Effector CD4-positive, alpha-beta T cell (primary cell): ENCODE measurements around the gene H2BW1. TPM values are rescaled to one million over a fixed set of nuclear protein-coding genes. Genes with fewer than 3 reads are reported as not detected.
"Not testable (repeated sequence)": the region's sequence is repeated elsewhere in the genome, so short reads cannot be mapped to it uniquely, and the experiment has no call there.

Experiments
- DNase-seq: peaks from one replicate; pipeline ENCODE4 v3.0.0-alpha.2; 2020
- total RNA-seq: gene quantifications from one replicate; lab custom pipeline; 2026; lab: John Stamatoyannopoulos, UW

Gene H2BW1, protein sequence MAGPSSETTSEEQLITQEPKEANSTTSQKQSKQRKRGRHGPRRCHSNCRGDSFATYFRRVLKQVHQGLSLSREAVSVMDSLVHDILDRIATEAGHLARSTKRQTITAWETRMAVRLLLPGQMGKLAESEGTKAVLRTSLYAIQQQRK
- total RNA-seq = not detected

DNA sequence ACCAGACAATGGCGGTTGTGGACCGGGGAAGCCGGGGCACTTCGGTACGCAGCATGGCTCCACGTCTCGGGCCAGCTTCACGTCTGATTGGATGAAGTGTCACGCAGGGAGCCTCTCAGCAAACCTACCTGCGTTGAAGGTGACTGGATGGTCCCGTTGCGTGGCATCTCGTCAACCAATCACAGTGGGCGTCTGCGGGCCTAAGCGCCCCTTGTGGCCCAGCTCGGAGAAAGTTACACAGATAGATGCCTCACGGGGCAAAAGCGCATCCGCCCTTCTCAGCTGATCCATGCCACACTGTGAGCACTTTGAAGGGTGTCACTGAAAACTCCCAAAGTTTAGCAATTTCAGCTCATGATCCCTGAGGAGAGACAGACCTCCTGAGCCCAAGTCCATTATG lies at the start of gene H2BW1:
Gene H2BW1, minus strand, starts transcription at position 103 of the 400 bp plus-strand sequence. CDS start 132 bp downstream, outside the sequence.
- no peak for DNase-seq

DNA sequence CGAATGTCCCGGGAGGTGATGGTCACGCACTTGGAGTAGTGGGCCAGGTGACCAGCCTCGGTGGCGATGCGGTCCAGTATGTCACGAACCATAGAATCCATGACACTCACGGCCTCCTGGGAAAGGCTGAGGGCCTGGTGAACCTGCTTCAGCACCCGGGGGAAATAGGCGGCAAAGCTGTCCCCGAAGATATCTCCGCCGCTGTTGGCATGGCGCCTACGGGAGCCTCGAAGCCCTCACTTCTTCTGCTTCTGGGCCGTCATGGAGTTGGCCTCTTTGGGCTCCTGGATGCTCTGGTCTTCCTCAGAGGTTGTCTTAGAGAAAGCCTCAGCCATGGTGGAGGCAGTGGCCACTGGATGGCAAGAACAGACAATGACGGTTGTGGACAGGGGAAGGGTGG lies 49.1 kb upstream of the H2BW1 start:
- DNase-seq = not testable (repeated sequence)

DNA sequence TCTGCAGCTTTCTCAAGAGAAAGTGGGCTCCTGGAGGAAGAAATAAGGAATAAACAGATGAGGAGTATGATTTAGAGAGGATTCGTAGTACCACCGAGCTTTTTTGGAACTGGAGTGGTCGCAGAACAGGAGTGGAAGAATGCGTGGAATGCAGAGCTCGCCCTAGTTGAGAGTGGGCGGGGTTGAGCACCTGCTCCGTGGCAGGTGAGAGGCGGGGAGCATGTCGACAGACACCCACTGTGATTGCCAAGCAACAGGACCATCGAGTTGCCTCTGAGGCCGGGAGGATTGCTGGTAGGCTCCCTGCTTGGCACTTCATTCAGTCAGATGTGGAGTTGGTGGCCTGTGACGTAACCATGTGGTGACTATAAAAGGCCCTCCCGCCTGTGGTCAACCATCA lies 41.4 kb upstream of the H2BW1 start:
- not testable (repeated sequence) for DNase-seq

DNA sequence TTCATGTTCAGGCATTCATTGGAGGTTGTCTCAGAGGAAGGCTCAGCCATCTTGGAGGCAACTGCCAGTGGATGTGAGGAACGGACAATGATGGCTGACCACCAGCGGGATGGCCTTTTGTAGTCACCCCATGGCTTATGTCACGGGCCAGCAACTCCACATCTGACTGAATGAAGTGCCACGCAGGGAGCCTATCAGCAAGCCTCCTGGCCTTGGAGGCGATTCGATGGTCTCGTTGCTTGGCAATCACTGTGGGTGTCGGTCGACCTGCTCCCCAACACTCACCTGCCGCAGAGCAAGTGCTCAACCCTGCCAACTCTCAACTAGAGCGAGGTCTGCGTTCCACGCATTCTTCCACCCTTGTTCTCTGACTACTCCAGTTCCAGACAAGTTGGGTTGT lies 33.7 kb upstream of the H2BW1 start:
- no peak for DNase-seq

DNA sequence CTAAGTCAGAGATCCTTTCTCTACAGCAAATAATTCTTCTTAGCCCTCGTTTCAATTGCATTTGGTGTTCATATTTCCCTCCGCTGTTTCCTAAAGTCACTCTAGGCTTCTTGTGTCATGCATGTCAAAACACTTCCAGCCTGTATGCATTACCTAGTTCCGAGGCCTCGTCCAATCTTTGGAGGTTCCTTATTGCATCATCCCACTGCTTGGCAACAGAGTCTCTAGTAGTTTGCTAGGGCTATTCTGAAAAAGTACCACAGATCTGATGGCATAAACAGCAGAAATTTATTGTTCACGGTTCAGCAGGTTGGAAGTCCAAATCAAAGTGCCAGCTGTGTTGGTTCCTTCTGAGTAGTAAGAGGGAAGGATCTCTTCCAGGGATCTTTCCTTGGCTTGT lies 32.1 kb upstream of the H2BW1 start:
- DNase-seq = no peak

DNA sequence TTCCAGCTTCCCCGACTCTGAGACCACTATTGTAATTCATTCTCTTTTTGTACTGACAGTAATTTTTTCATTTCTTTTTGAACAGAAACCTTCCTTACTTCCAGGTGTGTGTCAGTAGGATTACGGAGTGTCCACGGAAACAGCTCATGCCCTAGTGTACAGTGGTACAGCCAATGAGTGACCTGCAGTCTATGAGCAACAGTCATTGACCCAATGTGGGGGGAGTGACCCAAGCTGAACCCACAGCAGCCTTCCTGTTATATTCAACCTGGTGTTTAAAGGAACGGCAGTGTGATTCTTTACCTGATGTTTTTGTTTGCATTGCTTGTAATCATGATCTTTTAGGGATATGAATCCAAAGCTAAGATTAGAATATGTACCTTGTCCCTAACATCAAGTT lies 27.5 kb upstream of the H2BW1 start:
- DNase-seq = no peak

DNA sequence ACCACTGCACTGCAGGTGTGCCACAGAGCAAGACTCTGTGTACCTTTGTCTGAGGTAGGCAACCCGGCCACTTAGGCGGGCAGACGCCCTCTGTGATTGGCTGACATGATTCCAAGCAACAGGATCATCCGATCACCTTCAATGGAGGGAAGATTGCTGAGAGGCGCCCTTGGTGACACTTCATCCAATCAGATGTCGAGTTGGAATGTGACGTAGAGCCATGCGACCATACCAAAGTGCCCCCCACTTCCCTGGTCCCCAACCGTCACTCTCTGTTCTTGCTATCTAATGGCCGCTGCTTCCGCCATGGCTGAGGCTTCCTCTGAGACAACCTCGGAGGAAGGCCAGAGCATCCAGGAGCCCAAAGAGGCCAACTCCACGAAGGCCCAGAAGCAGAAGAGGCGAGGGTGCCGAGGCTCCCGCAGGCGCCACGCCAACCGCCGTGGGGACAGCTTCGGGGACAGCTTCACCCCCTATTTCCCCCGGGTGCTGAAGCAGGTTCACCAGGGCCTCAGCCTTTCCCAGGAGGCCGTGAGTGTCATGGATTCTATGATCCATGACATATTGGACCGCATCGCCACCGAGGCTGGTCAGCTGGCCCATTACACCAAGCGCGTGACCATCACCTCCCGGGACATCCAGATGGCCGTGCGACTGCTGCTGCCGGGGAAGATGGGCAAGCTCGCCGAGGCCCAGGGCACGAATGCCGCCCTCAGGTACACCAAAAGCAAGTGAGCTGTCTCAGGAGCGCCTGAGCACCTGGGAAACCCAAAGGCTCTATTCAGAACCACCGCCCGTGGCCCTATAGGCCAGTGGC lies 26.4 kb upstream of the H2BW1 start, which contains the start of gene H2BW2:
Gene H2BW2, plus strand, starts transcription at position 268 of the 817 bp plus-strand sequence. Its CDS starts 39 bp downstream, at position 307.
- no peak for DNase-seq

DNA sequence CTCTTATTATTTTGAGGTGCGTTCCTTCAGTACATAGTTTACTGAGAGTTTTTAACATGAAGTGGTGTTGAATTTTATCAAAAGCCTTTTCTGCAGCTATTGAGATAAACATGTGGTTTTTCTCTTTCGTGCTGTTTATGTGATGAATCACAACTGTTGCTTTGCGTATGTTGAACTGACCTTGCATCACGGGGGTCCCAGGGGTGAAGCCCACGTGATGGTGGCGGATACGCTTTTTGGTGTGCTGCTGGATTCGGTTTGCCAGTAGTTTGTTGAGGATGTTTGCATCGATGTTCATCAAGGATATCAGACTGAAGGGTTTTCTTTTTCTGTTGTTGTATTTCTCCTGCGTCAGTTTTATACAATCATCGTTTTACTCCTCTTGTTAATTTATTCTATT lies 4.6 kb upstream of the H2BW1 start:
- DNase-seq = no peak

DNA sequence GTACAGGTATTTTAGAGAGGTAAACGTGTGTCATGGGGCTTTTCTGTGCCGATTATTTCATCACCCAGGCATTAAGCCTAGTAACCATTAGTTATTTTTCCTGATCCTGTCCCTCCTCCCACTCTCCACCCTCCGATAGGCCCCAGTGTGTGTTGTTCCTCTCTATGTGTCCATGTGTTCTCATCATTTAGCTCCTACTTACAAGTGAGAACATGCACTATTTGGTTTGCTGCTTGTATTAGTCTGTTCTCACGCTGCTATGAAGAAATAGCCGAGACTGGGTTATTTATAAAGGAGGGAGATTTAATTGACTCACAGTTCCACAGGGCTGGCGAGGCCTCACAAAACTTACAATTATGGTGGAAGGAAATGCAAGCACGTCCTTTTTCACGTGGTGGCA lies 2.1 kb upstream of the H2BW1 start:
- not testable (repeated sequence) for DNase-seq

DNA sequence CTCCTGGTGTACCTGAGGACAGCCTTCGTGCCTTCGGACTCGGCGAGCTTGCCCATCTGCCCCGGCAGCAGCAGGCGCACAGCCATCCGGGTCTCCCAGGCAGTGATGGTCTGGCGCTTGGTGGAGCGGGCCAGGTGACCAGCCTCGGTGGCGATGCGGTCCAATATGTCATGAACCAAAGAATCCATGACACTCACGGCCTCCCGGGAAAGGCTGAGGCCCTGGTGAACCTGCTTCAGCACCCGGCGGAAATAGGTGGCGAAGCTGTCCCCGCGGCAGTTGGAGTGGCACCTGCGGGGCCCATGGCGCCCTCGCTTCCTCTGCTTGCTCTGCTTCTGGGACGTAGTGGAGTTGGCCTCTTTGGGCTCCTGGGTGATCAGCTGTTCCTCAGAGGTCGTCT lies 350 bp downstream of the H2BW1 start:
- DNase-seq = no peak

DNA sequence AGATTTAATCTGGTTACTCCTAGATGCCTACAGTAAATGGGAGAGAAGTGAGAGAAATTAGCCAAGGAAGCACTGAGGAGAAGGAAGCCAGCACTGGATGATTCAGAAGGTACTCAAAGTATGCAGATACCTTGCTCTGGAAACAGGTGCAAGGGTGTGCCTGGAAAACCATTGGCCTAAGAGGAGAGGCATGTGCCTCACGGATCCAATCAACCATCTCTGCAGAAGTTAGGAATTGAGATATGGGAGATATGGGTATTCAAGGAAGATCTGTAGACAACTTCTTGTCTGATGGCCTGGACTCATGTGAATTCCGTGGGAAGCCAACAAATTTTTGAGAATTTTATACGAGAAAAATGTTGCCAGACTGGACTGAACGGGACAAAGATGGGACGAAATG lies 4.7 kb downstream of the H2BW1 start:
- DNase-seq = no peak

DNA sequence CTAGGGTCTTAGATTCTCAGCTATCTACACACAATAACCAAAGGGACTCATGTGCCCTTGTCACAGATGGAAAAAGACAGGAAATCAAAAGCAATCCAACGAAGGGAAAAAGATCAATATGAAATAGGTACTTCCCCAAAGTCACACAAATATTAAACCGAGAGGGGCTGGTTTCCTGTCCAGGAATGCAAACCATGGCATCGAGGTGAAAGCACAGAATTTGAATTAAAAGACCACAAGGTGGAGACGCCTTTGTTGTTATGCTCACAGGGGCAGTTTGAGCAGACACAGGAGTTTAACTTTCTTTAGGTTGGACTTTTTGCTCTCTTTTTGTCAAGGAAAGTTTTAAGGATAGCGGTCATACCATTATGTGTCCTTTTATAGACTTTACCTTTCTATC lies 14.3 kb downstream of the H2BW1 start:
- no peak for DNase-seq

DNA sequence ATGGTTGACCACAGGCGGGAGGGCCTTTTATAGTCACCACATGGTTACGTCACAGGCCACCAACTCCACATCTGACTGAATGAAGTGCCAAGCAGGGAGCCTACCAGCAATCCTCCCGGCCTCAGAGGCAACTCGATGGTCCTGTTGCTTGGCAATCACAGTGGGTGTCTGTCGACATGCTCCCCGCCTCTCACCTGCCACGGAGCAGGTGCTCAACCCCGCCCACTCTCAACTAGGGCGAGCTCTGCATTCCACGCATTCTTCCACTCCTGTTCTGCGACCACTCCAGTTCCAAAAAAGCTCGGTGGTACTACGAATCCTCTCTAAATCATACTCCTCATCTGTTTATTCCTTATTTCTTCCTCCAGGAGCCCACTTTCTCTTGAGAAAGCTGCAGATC lies 30.0 kb downstream of the H2BW1 start:
- not testable (repeated sequence) for DNase-seq

DNA sequence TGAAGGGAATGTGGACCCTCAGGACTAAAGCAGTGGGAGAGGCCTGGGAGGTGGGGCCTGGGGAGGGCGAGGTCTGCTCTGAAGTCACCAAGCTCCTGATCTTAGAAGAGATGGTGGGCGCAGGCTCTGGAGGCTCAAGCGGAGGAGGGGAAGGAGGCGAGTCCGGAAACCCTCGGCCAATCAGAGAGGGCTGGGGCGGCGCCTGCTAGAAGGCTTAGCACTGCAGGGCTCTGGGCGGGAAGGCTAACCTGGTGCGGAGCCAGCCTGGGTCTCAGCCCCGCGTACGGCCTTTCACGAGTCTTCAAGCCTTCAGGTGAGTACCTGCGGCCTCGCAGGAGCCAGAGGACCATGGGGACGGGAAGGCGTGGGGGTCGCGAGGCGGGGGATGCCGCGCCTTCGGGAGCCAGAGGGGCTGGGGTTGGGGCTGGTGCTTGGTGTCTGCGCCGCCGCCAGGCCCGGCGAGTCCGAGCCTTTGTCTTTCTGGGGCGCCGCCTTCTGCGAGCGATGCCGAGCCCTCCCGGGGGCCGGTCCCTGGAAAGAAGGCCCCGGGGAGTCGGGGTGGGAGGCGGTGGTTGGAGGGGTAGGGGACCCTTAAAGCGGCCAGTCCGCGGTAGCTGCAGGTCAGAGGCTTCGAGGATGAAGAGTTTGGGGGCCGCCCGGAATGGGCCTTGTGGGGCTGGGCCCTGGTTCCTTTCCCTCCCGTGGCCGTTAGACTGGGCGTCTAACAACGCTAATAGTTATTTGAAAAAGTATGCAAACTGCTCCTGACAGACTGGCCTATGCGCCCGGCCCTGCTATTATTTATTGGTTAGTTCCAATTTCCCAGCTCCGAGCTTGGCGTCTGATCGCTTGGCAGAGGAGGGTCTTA lies 50.9 kb downstream of the H2BW1 start, which contains the start of gene TMSB15B:
Gene TMSB15B, plus strand, starts transcription at position 217 of the 868 bp plus-strand sequence.
- DNase-seq = not testable (repeated sequence)
